Measurements from ENCODE around the gene RECQL5.

- TF ChIP-seq POLR2A (IDR thresholded peaks at IDR 0.05) (no peak), CTCF (IDR thresholded peaks at IDR 0.05) (no peak)
Observed at GRCh38 chr17:75662511-75662910, 4.4 kb downstream of the RECQL5 start.

Data from tibial nerve (tissue), 3 donors.